Loucy (cell line): Measurements from ENCODE around the gene PRR4.

Experiments
- H2AFZ ChIP-seq: fragments of 200-600 bp; sonication (generic); 2 replicates; pipeline ENCODE4 v1.6.0; 2016; ENCODE audit warnings: antibody characterized with exemption, mild to moderate bottlenecking, low read length, moderate library complexity
- H3F3A ChIP-seq: fragments of 200-600 bp; 2 replicates; pipeline ENCODE4 v1.6.0; 2016; ENCODE audit warnings: antibody characterized with exemption, low read depth, mild to moderate bottlenecking
- H3K27me3 ChIP-seq: fragments of 200-600 bp; sonication (generic); 2 replicates; pipeline ENCODE4 v1.6.1; 2014; ENCODE audit warnings: low read length, mild to moderate bottlenecking; ENCODE audit not compliant: insufficient read depth, poor library complexity, severe bottlenecking
- H3K36me3 ChIP-seq: fragments of 200-600 bp; sonication (generic); 2 replicates; pipeline ENCODE4 v1.6.1; 2016; ENCODE audit warnings: low read length; ENCODE audit not compliant: insufficient read depth
- H3K4me1 ChIP-seq: fragments of 200-600 bp; sonication (generic); 2 replicates; pipeline ENCODE4 v1.5.1; 2014; ENCODE audit warnings: low read length, mild to moderate bottlenecking; ENCODE audit not compliant: insufficient read depth, poor library complexity, severe bottlenecking
- H3K4me2 ChIP-seq: fragments of 200-600 bp; sonication (generic); 2 replicates; pipeline ENCODE4 v1.6.0; 2014; ENCODE audit warnings: antibody characterized with exemption, low read length, low read depth, mild to moderate bottlenecking; ENCODE audit not compliant: poor library complexity, severe bottlenecking
- H3K4me3 ChIP-seq: fragments of 200-600 bp; sonication (generic); 2 replicates; pipeline ENCODE4 v1.5.1; 2014; ENCODE audit warnings: low read length, mild to moderate bottlenecking, mixed read lengths; ENCODE audit not compliant: poor library complexity, severe bottlenecking
- H3K79me2 ChIP-seq: fragments of 200-600 bp; sonication (generic); 2 replicates; pipeline ENCODE4 v1.6.1; 2014; ENCODE audit warnings: low read length; ENCODE audit not compliant: insufficient read depth
- H3K9ac ChIP-seq: fragments of 200-600 bp; sonication (generic); 2 replicates; pipeline ENCODE4 v1.6.0; 2014; ENCODE audit warnings: mild to moderate bottlenecking, low read depth, low read length, moderate library complexity; ENCODE audit not compliant: poor library complexity, severe bottlenecking
- H3K9me2 ChIP-seq: fragments of 200-600 bp; sonication (generic); replicated peaks from 2 replicates; pipeline ENCODE4 v1.6.1; 2016; ENCODE audit warnings: low read depth, low read length, mixed read lengths
- H3K9me3 ChIP-seq: fragments of 200-600 bp; sonication (generic); 2 replicates; pipeline ENCODE4 v1.6.1; 2014; ENCODE audit warnings: mild to moderate bottlenecking, antibody characterized with exemption, low read length, low read depth; ENCODE audit not compliant: insufficient read depth
- H4K20me1 ChIP-seq: fragments of 200-600 bp; sonication (generic); 2 replicates; pipeline ENCODE4 v1.6.0; 2014; ENCODE audit warnings: antibody characterized with exemption, low read length, mild to moderate bottlenecking; ENCODE audit not compliant: insufficient read depth, poor library complexity, severe bottlenecking
- CTCF ChIP-seq: fragments of 200-600 bp; sonication (generic); conservative IDR thresholded peaks from 2 replicates; pipeline ENCODE4 v1.5.1; 2014; ENCODE audit warnings: mild to moderate bottlenecking, antibody characterized with exemption, low read length
- EZH2phosphoT487 ChIP-seq: fragments of 200-600 bp; IDR thresholded peaks from 2 replicates; pipeline ENCODE4 v1.6.1; 2018; ENCODE audit warnings: antibody characterized with exemption, mild to moderate bottlenecking, moderate library complexity, borderline replicate concordance

Gene PRR4

GRCh38 chr12:10849425-10849878 is at the start of gene PRR4:
Gene PRR4 (minus strand): TSS chr12:10849475. CDS start chr12:10849437, 38 bp downstream.
- no peaks in the 10 kb centered on the region for H3K27me3 ChIP-seq
- H3K9ac ChIP-seq, result no peak within 1 kb of the TSS
- H2AFZ ChIP-seq, result no peak within 1 kb of the TSS
- H3K36me3 ChIP-seq, result no peaks in the 10 kb centered on the region
- H3F3A ChIP-seq, result no peaks in the 10 kb centered on the region
- H3K9me2 ChIP-seq, result no peaks in the 10 kb centered on the region
- no peak for TF ChIP-seq EZH2phosphoT487
- no peak for TF ChIP-seq CTCF
- H3K4me2 ChIP-seq, result peak within 1 kb of the TSS; percentile 59
- H3K4me1 ChIP-seq, result peaks cover 16% of the 10 kb centered on the region
- H3K9me3 ChIP-seq, result no peaks in the 10 kb centered on the region
- H4K20me1 ChIP-seq, result no peaks in the 10 kb centered on the region
- H3K4me3 ChIP-seq, result no peak within 1 kb of the TSS
- no peaks in the 10 kb centered on the region for H3K79me2 ChIP-seq

GRCh38 chr12:10896854-10897253 is 47.6 kb upstream of the PRR4 start:
- no peaks in the 10 kb centered on the region for H3K4me1 ChIP-seq
- H3K4me2 ChIP-seq, result no peak overlapping the region
- TF ChIP-seq CTCF (no peak), EZH2phosphoT487 (no peak)

GRCh38 chr12:10891937-10892336 is 42.7 kb upstream of the PRR4 start:
- Histone ChIP-seq H2AFZ (no peak overlapping the region), H3K79me2 (no peaks in the 10 kb centered on the region), H3F3A (no peaks in the 10 kb centered on the region), H3K9me2 (no peaks in the 10 kb centered on the region), H3K9me3 (no peaks in the 10 kb centered on the region), H3K4me3 (no peak overlapping the region), H3K4me2 (no peak overlapping the region), H3K36me3 (no peaks in the 10 kb centered on the region), H3K27me3 (no peaks in the 10 kb centered on the region), H3K4me1 (no peaks in the 10 kb centered on the region), H4K20me1 (no peaks in the 10 kb centered on the region), H3K9ac (no peak overlapping the region)
- TF ChIP-seq CTCF (no peak), EZH2phosphoT487 (no peak)

More at GRCh38 chr12:10896854-10897253, 47.6 kb upstream of the PRR4 start:
- no peaks in the 10 kb centered on the region for H3K27me3 ChIP-seq
- no peaks in the 10 kb centered on the region for H3K79me2 ChIP-seq
- H2AFZ ChIP-seq, result no peak overlapping the region
- no peaks in the 10 kb centered on the region for H3K36me3 ChIP-seq
- H4K20me1 ChIP-seq, result no peaks in the 10 kb centered on the region
- H3F3A ChIP-seq, result no peaks in the 10 kb centered on the region
- no peaks in the 10 kb centered on the region for H3K9me2 ChIP-seq
- H3K9me3 ChIP-seq, result no peaks in the 10 kb centered on the region
- no peak overlapping the region for H3K4me3 ChIP-seq
- H3K9ac ChIP-seq, result no peak overlapping the region
